ENCODE results near the gene PROX2.

DNA sequence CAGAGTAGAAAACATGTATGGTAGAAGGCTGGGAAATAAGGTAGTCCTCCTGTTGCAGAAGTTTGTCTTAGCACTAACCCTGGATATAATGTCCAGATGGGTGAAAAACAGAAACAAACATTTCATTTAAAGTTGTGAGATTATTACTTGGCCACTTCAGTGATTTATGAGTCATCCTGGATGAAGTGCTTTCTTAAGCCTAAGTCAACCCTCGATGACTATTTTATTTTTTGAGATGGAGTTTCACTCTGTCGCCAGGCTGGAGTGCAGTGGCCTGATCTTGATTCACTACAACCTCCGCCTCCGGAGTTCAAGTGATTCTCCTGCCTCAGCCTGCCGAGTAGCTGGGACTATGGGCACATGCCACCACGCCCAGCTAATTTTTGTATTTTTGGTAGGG is 15.9 kb upstream of the PROX2 start:
- TF ChIP-seq POLR2AphosphoS5 (IDR thresholded peaks at IDR 0.05; ENCODE audit: low read depth, low read length) (no peak), POU2F2 (IDR thresholded peaks at IDR 0.05; ENCODE audit: low read depth, low read length) (no peak), POLR2A (IDR thresholded peaks at IDR 0.05; ENCODE audit: low read depth, low read length) (no peak), TAF1 (IDR thresholded peaks at IDR 0.05; ENCODE audit: low read depth, low read length) (no peak), PAX5 (IDR thresholded peaks at IDR 0.05; ENCODE audit: insufficient read depth, low read length, severe bottlenecking) (no peak), SPI1 (IDR thresholded peaks at IDR 0.05; ENCODE audit: low read depth, low read length) (no peak)

Data from GM12891 (cell line).